GM18502 (cell line): Measurements from ENCODE around the gene ALLC.

Experiments
- ATAC-seq: cut with Tn5 transposase; IDR thresholded peaks from one replicate; pipeline ENCODE4 v1.9.1; 2021; ENCODE audit warnings: mild to moderate bottlenecking; ENCODE audit not compliant: unreplicated experiment, poor library complexity

The ALLC gene

DNA sequence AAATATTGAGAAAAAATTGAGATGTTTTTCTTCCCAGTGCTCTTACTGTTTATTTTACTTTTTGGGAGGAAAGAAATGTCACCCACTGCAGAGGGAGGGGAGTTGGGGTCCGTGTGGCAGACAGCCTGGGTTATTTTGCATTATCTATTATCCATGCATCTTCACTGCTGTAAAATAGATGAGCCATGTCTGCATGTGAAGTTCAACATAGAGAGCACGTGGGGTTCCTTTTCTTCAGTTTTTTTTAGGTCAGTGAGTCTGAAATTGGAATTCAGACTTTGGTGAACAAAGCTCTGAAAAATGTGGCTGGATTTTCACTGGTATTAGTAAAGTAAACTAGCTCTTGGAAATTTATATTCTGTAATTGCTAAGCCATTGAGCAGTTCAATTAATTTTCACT is 47.8 kb downstream of the ALLC start:
- no peak for ATAC-seq

DNA sequence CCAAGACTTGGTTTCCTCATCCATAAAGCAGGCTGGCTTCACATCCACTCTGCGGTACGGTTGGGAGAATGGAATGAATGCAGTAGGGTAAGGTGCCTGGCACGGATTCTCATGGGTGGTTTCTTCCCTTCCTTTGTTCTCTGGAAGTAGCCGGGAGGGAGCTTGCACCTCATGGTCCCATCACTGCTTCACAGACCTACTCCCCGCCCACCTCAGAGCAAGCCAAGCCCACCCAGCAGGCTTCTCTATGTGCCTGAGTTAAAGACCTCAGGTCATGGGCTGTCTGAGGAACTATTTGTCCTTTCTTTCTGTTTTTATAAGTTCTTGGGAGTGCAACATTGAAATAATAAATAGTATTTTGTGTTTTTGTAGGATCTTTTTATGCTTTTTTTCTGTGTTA is 48.9 kb downstream of the ALLC start:
- no peak for ATAC-seq

DNA sequence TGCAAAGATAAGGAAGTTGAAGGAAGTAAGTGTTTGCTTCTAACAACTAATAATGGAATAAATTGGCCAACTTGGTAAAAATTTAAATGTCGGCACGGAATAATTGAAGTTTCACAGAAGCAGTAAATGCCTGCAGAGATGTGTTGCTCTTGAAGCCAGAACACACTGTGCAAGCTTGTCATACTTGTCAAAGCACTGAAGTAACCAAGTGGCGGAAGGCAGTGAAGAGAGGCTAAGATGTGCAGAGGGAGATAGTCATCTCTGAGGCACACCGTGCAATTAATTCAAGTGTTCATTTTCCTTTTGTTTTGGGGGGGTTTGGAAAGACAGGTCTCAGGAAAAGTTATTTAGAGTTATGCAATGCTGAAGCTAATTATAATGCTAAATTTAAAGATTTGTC is 50.6 kb downstream of the ALLC start:
- ATAC-seq = no peak

DNA sequence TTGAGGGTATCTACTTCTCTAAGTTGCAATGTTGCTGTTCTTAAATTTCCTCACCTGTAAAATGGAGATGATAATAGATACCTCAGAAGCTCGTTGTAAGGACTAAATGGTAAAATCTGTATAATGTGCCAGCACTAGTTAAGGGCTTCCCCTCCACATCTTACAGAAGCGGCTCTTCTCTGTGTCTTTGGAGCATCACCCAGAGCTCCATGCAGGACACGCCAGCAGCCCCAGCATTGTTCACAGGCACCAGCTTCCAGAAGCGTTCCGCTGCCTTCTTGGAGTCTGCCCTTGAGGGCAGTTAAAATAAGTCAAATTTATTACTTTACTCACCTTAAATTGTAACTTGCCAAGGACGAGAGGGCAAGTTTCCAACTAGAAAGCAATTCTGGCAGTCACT is 51.2 kb downstream of the ALLC start:
- ATAC-seq = no peak

GRCh38 chr2:3712424-3712823 is 54.4 kb downstream of the ALLC start:
- no peak for ATAC-seq

DNA sequence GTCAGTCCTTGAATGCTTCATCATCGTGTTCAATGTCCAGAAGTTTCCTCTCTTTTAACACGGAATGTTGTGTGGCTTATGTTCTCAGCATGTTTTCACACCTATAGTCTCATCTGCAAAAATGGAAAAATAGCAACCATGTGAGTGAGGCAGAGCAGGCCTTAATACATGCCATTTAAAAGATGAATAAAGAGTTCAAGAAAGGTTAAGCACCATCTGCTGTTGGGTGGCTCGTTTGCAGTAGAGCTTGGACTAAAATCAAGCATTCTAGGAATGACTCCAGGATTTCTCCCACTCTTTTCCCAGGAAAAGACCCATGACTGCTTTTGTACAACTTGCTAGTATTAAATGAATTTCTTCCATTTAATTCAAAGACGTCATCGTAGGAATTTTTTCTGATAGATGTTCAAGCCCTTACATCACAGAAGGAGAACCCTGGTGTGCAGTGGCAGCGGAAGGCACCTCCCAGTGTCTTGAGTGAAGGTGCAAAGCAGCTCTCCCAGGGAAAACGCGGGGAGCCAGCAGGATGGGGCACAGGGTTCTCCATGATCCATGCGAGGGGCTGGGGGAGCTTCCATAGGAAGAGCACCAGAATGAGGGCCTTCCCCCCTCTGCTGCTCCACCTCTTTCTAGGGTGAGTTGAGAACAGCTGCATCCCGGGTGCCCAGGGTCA is 55.0 kb downstream of the ALLC start:
- ATAC-seq = no peak

DNA sequence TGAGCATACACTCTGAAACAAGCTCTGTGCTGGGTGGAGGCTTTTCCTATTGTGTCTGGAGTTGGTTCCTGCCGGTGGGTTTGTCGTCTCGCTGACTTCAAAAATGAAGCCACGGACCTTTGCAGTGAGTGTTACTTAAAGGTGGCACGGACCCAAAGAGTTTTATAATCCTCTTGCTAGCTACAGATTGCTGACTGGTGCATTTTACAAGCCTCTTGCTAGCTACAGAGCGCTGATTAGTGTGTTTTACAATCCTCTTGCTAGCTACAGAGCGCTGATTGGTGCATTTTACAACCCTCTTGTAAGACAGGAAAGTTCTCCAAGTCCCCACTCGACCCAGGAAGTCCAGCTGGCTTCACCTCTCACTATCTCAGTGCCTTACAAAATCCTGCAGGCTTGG is 60.7 kb downstream of the ALLC start:
- no peak for ATAC-seq

GRCh38 chr2:3725002-3725401 is 67.0 kb downstream of the ALLC start:
- ATAC-seq = no peak

- no peak for ATAC-seq
Measured at GRCh38 chr2:3725458-3726250, 67.7 kb downstream of the ALLC start.

DNA sequence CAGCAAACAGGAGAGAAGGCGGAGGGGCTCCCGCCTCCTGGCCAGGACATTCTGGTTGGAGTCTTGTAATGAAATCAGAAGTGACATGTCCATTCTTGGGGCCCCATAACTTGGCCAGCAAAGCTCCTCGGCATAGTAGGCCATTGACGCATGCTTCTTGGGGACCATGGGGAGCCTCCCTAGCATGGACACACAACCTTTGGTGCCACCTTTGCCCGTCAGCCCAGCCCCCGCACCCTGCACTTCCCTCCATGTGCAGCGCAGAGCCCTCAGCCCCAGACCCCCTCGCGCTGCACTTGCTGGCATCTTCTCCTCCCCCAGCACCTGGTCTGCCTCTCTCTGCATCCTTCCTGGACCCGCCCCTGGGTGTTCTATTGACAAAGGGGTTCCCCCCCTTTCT is 68.5 kb downstream of the ALLC start:
- no peak for ATAC-seq

DNA sequence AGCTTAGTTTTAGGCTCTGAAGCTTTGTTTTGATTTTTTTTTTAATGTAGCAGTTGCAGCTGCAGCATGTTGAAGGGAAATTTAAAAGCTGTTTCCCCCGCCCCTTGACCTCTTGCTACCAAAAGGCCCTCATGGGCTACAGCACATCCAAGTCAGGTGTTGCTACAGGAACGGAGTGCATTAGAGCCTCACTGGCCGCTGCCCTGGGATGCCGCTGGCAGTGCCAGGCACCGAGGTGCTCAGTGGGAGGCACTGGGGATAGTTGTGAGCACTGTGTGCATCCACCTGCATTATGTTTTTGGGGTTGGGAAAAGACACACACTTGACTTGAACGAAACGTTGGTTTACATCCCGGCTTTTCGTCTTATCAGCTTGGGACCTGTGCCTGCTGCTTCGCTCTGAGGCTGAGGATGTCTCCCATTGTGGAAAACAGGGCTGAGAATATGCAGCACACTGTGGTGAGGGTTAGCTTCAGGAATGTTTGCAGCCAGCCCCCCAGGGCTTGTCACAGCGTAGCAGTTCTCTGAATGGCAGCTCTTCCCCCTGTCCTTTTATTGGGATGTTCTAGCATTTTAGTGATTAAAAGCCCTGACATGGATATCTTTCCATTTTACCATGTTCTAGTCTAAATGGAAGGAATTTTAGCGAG is 69.5 kb downstream of the ALLC start:
- no peak for ATAC-seq

- no peak for ATAC-seq
Measured at GRCh38 chr2:3728104-3729054, 70.4 kb downstream of the ALLC start.

DNA sequence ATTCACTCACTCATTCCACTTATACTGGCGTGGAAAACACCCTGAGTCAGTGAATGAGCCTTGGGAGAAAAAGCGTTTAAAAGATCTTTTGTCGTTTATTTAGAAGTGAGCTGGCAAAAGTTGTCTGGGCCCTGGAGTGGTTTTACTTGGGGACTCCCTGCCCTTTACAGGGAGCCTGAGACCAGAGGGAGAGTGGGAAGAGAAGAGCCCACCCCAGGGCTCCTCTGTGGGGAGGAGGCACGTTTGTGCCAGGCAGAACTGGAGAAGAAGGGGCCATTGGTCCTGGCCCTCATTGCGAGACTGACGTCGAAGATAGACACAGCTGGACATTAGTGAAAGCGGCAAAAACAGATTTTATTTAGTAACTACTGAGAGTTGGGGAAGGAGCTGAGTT is 71.1 kb downstream of the ALLC start:
- ATAC-seq = no peak

DNA sequence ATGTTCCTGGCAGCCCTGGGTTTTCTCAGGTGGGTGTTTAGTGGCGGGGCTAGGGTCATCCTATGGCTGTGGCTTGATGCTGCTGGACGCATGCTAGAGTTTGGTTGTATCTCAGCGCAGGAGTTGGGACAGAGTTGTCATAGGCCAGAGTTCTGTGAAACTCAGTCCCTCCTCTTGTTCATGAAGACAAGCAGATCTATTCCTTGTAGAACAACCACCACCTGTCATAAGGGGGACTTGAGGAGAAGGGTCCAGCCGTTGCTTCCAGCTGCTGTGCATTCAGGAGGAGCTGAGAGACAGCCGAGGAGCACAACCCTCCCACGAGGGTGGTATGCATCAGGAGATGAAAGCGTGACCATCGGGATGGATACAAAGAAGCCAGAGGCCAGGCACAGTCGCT is 71.8 kb downstream of the ALLC start:
- ATAC-seq = no peak

- no peak for ATAC-seq
Measured at GRCh38 chr2:3730646-3731045, 72.6 kb downstream of the ALLC start.

GRCh38 chr2:3731829-3732228 is 73.8 kb downstream of the ALLC start:
- ATAC-seq = no peak

DNA sequence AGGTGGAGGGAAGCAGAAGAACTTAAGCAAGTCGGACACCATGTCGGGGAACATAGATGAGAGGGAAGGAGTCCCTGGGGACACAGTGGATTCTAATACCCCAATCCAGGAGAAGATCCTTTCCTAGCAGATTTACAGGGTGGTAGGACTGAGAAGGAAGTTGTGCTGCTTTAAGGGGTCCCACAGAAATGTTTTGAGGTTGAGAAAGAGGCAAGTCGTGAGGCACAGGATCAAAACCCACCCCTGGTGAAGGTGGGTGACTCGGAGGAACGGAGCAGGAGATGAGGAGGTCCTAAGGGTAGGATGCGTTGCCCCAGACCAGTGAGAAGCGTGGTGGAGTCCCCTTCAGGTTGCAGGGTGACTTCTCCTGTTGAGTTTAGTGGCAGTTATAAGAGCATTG is 78.1 kb downstream of the ALLC start:
- ATAC-seq = no peak

DNA sequence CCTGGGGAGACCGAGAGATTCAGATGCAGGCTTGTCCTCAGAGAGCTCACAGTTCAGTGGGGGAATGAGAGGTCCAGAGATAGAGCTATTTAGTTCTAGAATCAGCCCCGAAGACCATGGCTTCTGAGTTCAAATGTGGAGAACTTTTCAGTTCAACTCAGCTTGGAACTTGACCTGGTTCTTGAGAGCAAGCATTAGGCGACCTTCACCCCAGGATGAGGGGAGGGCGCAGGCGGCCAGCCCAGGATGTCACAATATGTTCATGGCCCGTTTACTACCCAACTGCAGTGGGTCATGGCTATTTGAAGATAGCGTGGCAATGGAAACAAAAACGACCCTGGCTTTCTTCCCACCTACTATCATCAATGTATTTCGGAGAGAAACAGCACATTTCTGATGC is 79.1 kb downstream of the ALLC start:
- no peak for ATAC-seq

- peak; percentile 72 for ATAC-seq
Measured at GRCh38 chr2:3738454-3738853, 80.5 kb downstream of the ALLC start.

DNA sequence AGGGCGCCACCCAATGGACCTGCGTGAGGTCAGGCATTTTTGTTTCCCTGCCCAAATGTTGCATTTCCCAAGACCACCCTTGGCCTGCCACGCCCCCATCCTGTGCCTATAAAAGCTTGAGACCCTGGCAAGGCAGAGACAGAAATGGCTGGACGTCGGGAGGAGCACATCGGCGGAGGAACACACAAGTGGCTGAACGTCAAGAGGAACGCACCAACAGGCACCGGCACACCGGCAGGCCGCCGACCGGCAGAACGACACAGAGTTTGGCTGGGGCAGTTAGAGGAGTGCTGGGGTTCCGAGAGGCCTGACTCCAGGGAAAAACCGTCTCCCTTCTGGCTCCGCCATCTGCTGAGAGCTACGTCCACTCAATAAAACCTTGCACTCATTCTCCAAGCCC is 81.3 kb downstream of the ALLC start:
- ATAC-seq = no peak

DNA sequence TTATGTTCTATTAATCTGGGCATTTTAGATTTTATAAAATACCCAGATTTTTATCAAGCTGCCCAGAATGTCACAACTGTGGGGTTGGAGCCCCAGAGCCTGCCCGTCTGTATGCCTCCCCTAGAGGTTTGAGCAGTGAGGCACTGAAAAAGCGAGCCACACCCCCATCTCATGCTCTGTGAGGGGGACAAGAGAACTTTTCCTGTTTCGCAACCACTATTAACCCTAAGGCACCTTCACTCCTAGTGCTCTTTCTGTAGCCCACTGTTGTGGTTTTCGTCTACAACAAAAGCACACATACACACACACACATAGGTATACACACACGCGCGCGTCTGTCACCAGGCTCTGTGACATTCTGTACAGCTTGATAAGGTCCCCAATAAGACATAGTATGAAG is 83.4 kb downstream of the ALLC start:
- ATAC-seq = no peak
